ENCODE measurements around the gene NPLOC4.

The NPLOC4 gene

GRCh38 chr17:81582749-81583148, 54.2 kb downstream of the NPLOC4 start:
- no peak for DNase-seq

DNA sequence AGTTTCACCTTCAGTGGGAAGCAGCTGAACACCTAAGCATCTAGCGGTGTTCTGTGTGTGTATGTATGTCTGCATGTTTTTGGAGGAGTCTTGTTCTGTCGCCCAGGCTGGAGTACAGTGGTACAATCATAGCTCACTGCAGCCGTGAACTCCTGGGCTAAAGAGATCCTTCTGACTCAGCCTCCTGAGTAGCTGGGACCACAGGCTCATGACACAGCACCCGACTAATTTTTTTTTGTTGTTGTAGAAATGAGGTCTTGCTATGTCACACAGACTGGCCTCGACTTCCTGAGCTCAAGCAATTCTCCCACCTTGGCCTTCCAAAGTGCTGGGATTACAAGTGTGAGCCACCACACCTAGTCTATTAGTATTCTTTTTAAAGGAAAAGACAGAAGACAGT, 54.6 kb downstream of the NPLOC4 start:
- DNase-seq, result no peak

GRCh38 chr17:81581758-81582157, 55.2 kb downstream of the NPLOC4 start:
- DNase-seq, result no peak

GRCh38 chr17:81580481-81580880, 56.4 kb downstream of the NPLOC4 start:
- DNase-seq, result no peak

- DNase-seq, result no peak
These were observed 57.0 kb downstream of the NPLOC4 start for GRCh38 chr17:81579821-81580321.

DNA sequence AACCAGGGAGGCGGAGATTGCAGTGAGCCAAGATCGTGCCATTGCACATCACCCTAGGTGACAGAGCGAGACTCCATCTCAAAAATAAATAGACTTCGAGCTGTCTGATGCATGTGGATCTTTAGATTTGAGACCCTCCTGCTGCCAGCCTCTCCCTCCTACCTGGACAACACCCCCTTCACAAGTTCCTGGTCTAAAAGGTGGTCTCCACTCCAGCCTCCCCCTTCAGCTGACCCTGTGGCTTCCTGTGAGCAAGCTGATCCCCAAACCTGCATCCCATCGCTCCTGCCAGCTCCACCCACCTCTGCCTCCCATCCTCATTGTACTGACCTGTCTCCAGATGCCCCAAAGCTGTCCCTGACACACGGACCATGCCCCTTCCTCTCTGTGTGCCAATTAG, 57.6 kb downstream of the NPLOC4 start:
- DNase-seq, result no peak

DNA sequence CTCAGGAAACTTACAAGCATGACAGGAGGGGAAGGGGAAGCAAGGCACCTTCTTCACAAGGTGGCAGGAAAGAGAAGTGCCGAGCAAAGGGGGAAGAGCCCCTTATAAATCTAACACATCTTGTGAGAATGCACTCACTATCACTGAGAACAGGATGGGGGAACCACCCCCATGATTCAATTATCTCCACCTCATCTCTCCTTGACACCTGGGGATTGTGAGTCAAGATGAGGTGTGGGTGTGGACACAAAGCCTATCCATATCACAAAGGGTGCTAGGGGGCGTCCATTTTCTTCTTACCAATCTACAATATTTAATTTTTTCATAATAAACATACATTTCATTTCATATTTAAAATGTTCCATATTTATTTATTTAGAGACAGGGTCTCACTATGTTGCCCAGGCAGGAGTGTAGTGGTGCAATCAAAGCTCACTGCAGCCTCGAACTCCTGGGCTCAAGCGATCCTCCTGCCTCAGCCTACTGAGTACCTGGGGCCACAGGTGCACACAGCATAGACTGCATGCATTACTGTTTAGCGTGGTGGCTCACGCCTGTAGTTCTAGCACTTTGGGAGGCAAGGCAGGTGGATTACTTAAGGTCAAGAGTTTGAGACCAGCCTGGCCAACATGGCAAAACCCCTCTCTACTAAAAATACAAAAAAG, 58.2 kb downstream of the NPLOC4 start:
- DNase-seq, result no peak

DNA sequence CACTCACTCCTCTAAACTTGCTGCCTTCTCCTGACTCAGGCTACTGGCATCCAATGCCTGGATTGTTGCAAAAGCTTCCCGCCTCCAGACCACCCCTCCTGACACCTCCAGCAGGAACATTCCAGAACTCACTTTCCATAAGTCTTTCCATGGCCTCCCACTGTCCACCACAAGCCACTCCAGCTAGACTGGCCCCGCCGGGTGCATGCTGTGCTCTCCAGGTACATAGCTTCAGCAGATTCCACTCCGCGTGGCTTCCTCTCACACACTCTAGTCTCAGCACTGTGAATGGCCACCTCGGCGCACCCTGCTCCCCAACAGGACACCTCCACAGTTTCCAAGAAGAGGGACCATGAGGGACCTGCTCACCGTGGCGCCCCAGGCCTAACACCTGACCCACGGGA, 58.9 kb downstream of the NPLOC4 start:
- DNase-seq, result no peak

DNA sequence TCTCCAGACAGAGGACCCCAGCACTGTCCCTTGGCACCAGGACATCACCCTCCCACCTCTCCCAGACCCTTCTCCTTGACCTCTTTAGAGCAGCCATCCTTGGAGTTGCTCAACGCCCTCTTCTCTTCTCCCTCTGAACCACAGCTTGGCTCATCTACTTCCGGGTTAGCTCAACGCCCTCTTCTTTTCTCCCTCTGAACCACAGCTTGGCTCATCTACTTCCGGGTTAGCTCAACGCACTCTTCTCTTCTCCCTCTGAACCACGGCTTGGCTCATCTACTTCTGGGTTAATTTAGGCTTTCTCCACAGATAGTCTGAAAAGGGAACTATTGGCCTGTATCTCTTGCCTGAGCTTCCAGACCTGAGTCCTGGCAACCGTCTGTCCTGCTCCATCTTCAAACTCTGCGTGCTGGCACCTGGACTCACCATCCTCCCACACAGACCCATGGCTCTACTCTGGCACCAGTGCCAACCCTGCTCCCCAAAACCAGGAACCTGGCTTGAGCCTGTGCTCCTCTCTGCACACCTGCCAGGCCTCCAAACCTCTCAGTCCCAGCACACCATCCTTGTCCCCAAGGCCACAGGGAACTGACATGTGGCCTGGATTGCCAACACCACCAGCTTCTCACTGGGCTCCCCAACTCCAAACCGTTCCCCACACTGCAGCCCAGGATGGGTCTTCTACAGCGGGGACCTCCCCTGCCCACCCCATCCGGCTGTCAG, 59.5 kb downstream of the NPLOC4 start:
- DNase-seq, result no peak

DNA sequence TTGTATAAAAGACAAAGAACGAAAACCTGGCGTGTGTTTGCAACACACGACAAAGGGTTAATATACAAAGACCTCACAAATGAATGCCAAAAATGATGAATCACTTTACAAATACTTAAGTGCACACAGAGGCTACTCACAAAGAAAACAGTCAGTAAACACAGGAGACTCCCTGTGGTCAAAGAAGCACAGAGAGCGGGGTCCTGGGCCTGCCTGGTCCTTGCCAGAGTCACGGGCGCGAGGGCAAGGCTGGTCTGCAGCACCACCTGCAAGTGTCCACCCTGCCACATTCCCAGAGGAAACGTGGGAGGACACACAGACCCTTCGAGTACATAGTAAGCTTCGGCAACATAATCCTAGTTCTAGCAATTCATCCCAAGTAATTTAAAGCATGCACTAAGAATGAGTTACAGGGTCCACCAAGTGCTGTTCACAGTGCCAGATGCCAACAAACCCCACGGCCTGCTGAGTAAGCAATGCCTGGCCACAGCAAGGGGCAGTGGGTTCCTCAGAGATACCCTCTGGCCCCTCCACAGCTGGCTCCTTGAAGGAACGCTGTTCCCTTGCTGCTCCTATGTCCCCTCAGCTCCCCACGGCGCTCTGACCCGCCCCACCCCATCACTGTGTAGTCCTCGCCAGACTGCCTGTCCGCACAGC, 60.2 kb downstream of the NPLOC4 start:
- no peak for DNase-seq

GRCh38 chr17:81575836-81576235, 61.1 kb downstream of the NPLOC4 start:
- DNase-seq, result no peak

DNA sequence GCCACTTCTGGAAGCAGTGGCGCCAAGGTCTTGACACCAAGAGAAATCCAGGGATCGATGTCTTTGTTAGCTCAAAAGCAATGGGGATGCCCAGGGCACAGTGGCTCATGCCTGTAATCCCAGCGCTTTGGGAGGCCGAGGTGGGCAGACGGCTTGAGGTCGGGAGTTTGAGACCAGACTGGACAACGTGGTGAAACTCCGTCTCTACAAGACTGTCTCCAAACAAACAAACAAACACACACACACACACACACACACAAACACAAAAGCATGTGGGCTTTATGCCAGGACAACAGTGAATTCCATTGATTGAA, 62.3 kb downstream of the NPLOC4 start:
- DNase-seq, result no peak

GRCh38 chr17:81573794-81574642, 62.9 kb downstream of the NPLOC4 start:
- DNase-seq, result no peak

- no peak for DNase-seq
These were observed 64.2 kb downstream of the NPLOC4 start for GRCh38 chr17:81572563-81573168.

DNA sequence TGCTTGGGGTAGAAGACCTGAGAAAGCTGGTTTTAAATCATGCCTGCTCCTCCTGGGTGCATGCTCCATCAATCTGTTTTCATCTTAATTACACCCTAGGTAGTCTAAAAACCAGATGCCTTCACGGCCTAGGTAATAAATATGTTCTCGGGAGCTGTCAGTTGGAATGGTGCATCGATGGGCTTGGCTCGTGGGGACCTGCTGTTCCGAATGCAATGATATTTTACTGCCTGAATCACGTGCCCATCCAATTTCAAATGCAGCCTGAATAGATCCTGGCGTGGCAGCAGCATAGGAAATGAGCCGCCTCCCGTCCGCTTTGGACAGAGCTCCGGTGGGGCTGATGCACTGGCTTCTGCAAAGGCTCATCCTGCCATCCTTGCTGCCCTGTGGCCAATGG, 65.9 kb downstream of the NPLOC4 start:
- DNase-seq, result no peak

DNA sequence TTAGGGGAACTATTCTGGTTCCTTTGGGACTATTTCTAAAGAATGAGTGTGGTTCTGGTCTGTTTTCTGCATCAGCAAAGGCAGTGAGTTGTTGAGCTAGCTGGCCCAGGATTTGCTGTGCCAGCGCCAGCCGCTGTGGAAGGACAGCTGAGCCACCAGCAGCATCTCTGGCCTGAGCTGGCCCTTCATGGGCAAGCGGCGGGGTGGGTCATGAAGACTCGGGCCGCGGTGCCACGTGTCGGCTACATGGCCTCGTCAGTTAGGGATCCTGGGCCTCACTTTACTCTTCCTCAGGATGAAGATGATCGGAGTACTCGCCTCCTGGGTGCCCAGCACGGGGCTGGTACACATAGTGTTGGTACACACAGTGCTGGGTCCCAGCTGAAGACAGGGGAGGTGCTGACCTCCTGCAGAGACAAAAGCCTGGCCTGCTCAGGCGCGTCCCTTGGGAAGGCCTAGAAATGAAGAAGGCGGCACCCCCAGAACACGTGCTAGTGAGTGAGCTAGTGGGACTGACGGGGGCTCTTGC, 66.9 kb downstream of the NPLOC4 start:
- no peak for DNase-seq

- no peak for DNase-seq
These were observed 68.5 kb downstream of the NPLOC4 start for GRCh38 chr17:81568416-81568815.

- no peak for DNase-seq
These were observed 69.7 kb downstream of the NPLOC4 start for GRCh38 chr17:81567191-81567590.

GRCh38 chr17:81566461-81567126, 70.3 kb downstream of the NPLOC4 start:
- no peak for DNase-seq

DNA sequence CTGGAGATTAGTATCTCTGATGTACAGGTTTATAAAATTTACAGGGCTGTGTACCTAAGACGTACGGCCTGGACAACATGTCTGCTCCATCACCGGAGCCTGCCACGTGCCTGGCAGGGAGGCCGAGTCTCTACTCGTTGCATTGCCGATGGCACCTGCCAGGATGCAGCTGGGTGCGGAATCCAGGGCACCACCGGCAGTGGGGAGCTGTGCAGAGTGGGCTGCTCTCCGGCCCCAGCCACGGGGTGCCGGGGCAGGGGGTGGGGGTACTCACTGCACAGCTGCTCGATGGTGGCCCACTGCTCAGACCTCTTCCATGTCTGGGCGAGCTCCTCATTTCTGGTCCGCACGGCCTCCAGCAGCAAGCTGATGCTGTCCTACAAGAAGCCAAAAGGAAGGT, 71.7 kb downstream of the NPLOC4 start:
- DNase-seq, result no peak

DNA sequence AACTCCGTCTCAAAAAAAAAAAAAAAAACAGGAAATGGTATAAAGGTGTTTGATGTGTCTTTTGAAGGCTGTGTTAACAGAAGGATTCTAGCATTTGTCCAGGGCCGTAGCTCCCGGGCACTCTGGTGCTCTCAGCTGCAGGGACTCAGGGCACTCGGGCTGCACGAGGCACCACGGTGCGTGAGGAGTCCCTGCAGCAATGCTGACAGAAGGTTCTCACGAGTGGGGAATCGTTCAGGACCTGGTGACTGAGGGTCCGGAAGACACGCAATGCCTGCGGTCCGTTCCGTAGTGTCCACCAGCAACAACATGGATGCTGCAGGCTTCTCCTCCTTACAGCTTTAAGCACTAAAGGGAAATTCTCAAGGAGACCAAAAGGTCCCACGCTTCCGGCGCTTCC, 72.1 kb downstream of the NPLOC4 start:
- no peak for DNase-seq
